MM.1S (cell line): ENCODE data around the gene TPGS1.

Experiments used
- DNase-seq: peaks from one replicate; pipeline ENCODE4 v3.0.0-alpha.2; 2015
- H2AFZ ChIP-seq: fragments of 300-600 bp; sonication (generic); 2 replicates; pipeline ENCODE4 v1.6.0; 2016; ENCODE audit warnings: antibody characterized with exemption, low read length
- H3F3A ChIP-seq: fragments of 300-600 bp; sonication (generic); 2 replicates; pipeline ENCODE4 v1.6.1; 2016; ENCODE audit warnings: mild to moderate bottlenecking, antibody characterized with exemption, low read length, moderate library complexity, mixed read lengths; ENCODE audit not compliant: insufficient read depth
- H3K27ac ChIP-seq: fragments of 300-600 bp; sonication (generic); 2 replicates; pipeline ENCODE4 v1.5.1; 2016; ENCODE audit warnings: mild to moderate bottlenecking, low read length
- H3K27me3 ChIP-seq: fragments of 300-600 bp; sonication (generic); replicated peaks from 2 replicates; pipeline ENCODE4 v1.6.0; 2016; ENCODE audit warnings: low read length; ENCODE audit not compliant: insufficient read depth
- H3K36me3 ChIP-seq: fragments of 300-600 bp; sonication (generic); replicated peaks from 2 replicates; pipeline ENCODE4 v1.6.1; 2016; ENCODE audit warnings: mild to moderate bottlenecking, low read length, mixed read lengths; ENCODE audit not compliant: insufficient read depth
- H3K4me1 ChIP-seq: fragments of 300-600 bp; sonication (generic); 2 replicates; pipeline ENCODE4 v1.6.1; 2016; ENCODE audit warnings: low read length, mixed read lengths
- H3K4me2 ChIP-seq: fragments of 300-600 bp; sonication (generic); 2 replicates; pipeline ENCODE4 v1.6.0; 2016; ENCODE audit warnings: low read depth, low read length
- H3K4me3 ChIP-seq: fragments of 300-600 bp; sonication (generic); 2 replicates; pipeline ENCODE4 v1.5.1; 2016; ENCODE audit warnings: low read length, mixed read lengths
- H3K79me2 ChIP-seq: fragments of 300-600 bp; sonication (generic); 2 replicates; pipeline ENCODE4 v1.6.1; 2016; ENCODE audit warnings: mixed run types, low read length, mixed read lengths
- H3K9ac ChIP-seq: fragments of 300-600 bp; sonication (generic); 2 replicates; pipeline ENCODE4 v1.6.1; 2016; ENCODE audit warnings: low read length, mixed read lengths
- H3K9me2 ChIP-seq: fragments of 300-600 bp; sonication (generic); replicated peaks from 2 replicates; pipeline ENCODE4 v1.6.1; 2016; ENCODE audit warnings: mild to moderate bottlenecking, low read length, mixed read lengths; ENCODE audit not compliant: insufficient read depth
- H3K9me3 ChIP-seq: fragments of 300-600 bp; sonication (generic); replicated peaks from 2 replicates; pipeline ENCODE4 v1.6.1; 2016; ENCODE audit warnings: mild to moderate bottlenecking, low read length, mixed read lengths; ENCODE audit not compliant: insufficient read depth
- H4K20me1 ChIP-seq: fragments of 300-600 bp; sonication (generic); 2 replicates; pipeline ENCODE4 v1.6.1; 2016; ENCODE audit warnings: mild to moderate bottlenecking, low read length, moderate library complexity, mixed read lengths; ENCODE audit not compliant: insufficient read depth
- CTCF ChIP-seq: fragments of 300-600 bp; sonication (generic); IDR thresholded peaks from 2 replicates; pipeline ENCODE4 v1.5.1; 2016; ENCODE audit warnings: antibody characterized with exemption, low read length, mixed read lengths
- EZH2 ChIP-seq: fragments of 300-600 bp; sonication (generic); optimal IDR thresholded peaks from 2 replicates; pipeline ENCODE3; 2017; ENCODE audit warnings: low read depth, mild to moderate bottlenecking, antibody characterized with exemption, low read length, mixed read lengths
- EZH2phosphoT487 ChIP-seq: fragments of 300-600 bp; sonication (generic); IDR thresholded peaks from 2 replicates; pipeline ENCODE4 v1.6.1; 2018; ENCODE audit warnings: antibody characterized with exemption, low read length

Gene TPGS1

DNA sequence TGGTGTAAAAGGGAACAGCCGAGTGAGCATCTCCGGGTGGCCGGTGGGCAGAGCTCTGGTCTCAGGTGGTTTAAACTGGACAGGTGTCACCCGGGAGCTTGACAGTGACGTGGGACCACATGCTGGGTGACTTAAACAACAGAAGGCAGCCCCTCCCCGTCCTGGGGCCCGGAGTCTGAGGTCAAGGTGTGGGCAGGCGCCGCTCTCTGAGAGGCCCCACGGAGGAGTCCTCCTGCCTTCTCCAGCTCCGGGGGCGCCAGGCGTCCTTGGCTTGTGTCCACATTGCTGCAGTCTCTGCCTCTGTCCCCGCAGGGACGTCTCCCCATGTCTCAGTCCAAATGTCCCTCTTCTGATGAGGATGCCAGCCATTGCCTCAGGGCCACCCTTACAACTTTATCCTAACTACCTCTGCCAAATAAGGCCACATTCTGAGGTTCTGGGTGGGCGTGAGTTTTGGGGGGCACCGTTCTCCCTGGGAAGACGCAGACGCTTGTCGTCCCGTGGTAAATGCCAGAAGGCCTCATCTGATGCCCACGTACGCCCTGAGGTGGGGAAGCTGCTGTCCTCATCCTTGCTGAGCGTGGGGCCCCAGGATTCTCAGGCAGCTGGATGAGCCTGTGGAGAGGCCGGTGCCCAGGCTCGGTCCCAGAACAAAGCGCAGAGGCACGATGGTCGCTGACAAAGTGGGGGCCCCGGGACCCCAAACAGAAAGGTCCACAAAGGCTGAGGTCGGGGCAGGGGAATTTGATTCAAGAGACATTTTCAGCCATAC is 49.5 kb downstream of the TPGS1 start:
- no peaks in the 10 kb centered on the region for H3K79me2 ChIP-seq
- TF ChIP-seq EZH2phosphoT487 (no peak), CTCF (no peak), EZH2 (no peak)
- H3K4me1 ChIP-seq = no peaks in the 10 kb centered on the region
- H3K4me2 ChIP-seq = no peak overlapping the region
- no peak overlapping the region for H3K4me3 ChIP-seq
- no peak for DNase-seq
- no peaks in the 10 kb centered on the region for H3K36me3 ChIP-seq
- H4K20me1 ChIP-seq = no peaks in the 10 kb centered on the region; the same call in 1 of the 2 replicates
- H3K9ac ChIP-seq = no peak overlapping the region
- no peak overlapping the region for H2AFZ ChIP-seq
- no peaks in the 10 kb centered on the region for H3F3A ChIP-seq
- no peaks in the 10 kb centered on the region for H3K9me3 ChIP-seq
- peaks cover 56% of the 10 kb centered on the region for H3K27me3 ChIP-seq
- H3K27ac ChIP-seq = no peak overlapping the region
- H3K9me2 ChIP-seq = no peaks in the 10 kb centered on the region

GRCh38 chr19:558770-559439 is 51.6 kb downstream of the TPGS1 start:
- Histone ChIP-seq H3K4me2 (no peak overlapping the region), H4K20me1 (no peaks in the 10 kb centered on the region; the same call in 1 of the 2 replicates), H3K27me3 (peaks cover 39% of the 10 kb centered on the region), H3K9me3 (no peaks in the 10 kb centered on the region), H3K4me3 (no peak overlapping the region), H2AFZ (no peak overlapping the region), H3K27ac (no peak overlapping the region), H3K79me2 (no peaks in the 10 kb centered on the region), H3F3A (no peaks in the 10 kb centered on the region), H3K4me1 (no peaks in the 10 kb centered on the region), H3K36me3 (no peaks in the 10 kb centered on the region), H3K9ac (no peak overlapping the region), H3K9me2 (no peaks in the 10 kb centered on the region)
- TF ChIP-seq CTCF (no peak), EZH2 (no peak), EZH2phosphoT487 (no peak)
- no peak for DNase-seq

GRCh38 chr19:560121-560520 is 52.8 kb downstream of the TPGS1 start:
- H2AFZ ChIP-seq = no peak overlapping the region
- no peaks in the 10 kb centered on the region for H3K79me2 ChIP-seq
- H3K9ac ChIP-seq = no peak overlapping the region
- H3K36me3 ChIP-seq = no peaks in the 10 kb centered on the region
- no peak overlapping the region for H3K4me2 ChIP-seq
- no peaks in the 10 kb centered on the region for H3K9me3 ChIP-seq
- no peaks in the 10 kb centered on the region for H4K20me1 ChIP-seq
- no peaks in the 10 kb centered on the region for H3K4me1 ChIP-seq
- no peak for TF ChIP-seq CTCF
- TF ChIP-seq EZH2phosphoT487 = no peak
- TF ChIP-seq EZH2 = no peak
- H3F3A ChIP-seq = no peaks in the 10 kb centered on the region
- H3K4me3 ChIP-seq = no peak overlapping the region
- no peak overlapping the region for H3K27ac ChIP-seq
- H3K27me3 ChIP-seq = peaks cover 27% of the 10 kb centered on the region
- no peak for DNase-seq
- H3K9me2 ChIP-seq = no peaks in the 10 kb centered on the region
